Stimulated activated CD4-positive, alpha-beta T cell treated with anti-CD3 and anti-CD28 coated beads, Interleukin-4, amount 100 ng/mL, for 24 hours (primary cell): ENCODE measurements around the gene ATXN1.
"Not testable (repeated sequence)": the region's sequence is repeated elsewhere in the genome, so short reads cannot be mapped to it uniquely, and the experiment has no call there.

Experiments used
- DNase-seq: peaks from one replicate; pipeline ENCODE4 v3.0.0-alpha.2; 2020

Gene ATXN1

GRCh38 chr6:16402581-16402900, 358.7 kb downstream of the ATXN1 start:
- DNase-seq, result no peak

GRCh38 chr6:16400248-16400760, 361.0 kb downstream of the ATXN1 start:
- no peak for DNase-seq

GRCh38 chr6:16399695-16400094, 361.6 kb downstream of the ATXN1 start:
- DNase-seq, result no peak

GRCh38 chr6:16399158-16399557, 362.1 kb downstream of the ATXN1 start:
- DNase-seq, result no peak

GRCh38 chr6:16398587-16398986, 362.7 kb downstream of the ATXN1 start:
- DNase-seq, result no peak

GRCh38 chr6:16397623-16398022, 363.6 kb downstream of the ATXN1 start:
- DNase-seq, result no peak

GRCh38 chr6:16396497-16397319, 364.6 kb downstream of the ATXN1 start:
- no peak for DNase-seq

GRCh38 chr6:16394632-16395031, 366.6 kb downstream of the ATXN1 start:
- no peak for DNase-seq

- no peak for DNase-seq
Observed at GRCh38 chr6:16393326-16393725, 367.9 kb downstream of the ATXN1 start.

GRCh38 chr6:16392010-16392409, 369.2 kb downstream of the ATXN1 start:
- DNase-seq, result no peak

GRCh38 chr6:16391451-16391912, 369.8 kb downstream of the ATXN1 start:
- DNase-seq, result no peak

- not testable (repeated sequence) for DNase-seq
Observed at GRCh38 chr6:16390909-16391450, 370.3 kb downstream of the ATXN1 start.

GRCh38 chr6:16389642-16390041, 371.6 kb downstream of the ATXN1 start:
- DNase-seq, result no peak

GRCh38 chr6:16388488-16388887, 372.8 kb downstream of the ATXN1 start:
- DNase-seq, result no peak

GRCh38 chr6:16386057-16386456, 375.2 kb downstream of the ATXN1 start:
- DNase-seq, result no peak

- DNase-seq, result no peak
Observed at GRCh38 chr6:16383607-16384206, 377.6 kb downstream of the ATXN1 start.

GRCh38 chr6:16381968-16382367, 379.3 kb downstream of the ATXN1 start:
- DNase-seq, result not testable (repeated sequence)

- DNase-seq, result no peak
Observed at GRCh38 chr6:16380220-16380809, 380.9 kb downstream of the ATXN1 start.

GRCh38 chr6:16378360-16378759, 382.9 kb downstream of the ATXN1 start:
- not testable (repeated sequence) for DNase-seq

GRCh38 chr6:16377470-16377869, 383.8 kb downstream of the ATXN1 start:
- DNase-seq, result no peak

GRCh38 chr6:16375843-16376242, 385.4 kb downstream of the ATXN1 start:
- DNase-seq, result no peak

GRCh38 chr6:16375206-16375605, 386.1 kb downstream of the ATXN1 start:
- DNase-seq, result no peak

- no peak for DNase-seq
Observed at GRCh38 chr6:16374461-16375200, 386.6 kb downstream of the ATXN1 start.
